ENCODE measurements around the gene VEZT.

DNA sequence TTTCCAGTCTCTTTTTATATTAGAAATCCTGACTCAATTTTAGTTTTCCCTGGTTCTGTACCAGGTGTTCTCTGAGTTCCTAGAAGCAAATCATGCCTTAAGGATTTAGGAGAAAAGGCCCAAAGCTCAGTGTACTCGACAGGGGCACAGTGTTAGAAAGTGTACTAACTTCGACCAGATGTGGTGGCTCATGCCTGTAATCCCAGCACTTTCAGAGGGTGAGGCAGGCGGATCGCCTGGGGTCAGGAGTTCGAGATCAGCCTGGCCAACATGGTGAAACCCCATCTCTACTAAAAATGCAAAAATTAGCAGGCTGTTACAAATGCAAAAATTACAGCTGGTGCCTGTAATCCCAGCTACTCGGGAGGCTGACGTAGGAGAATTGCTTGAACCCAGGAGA, 12.0 kb downstream of the VEZT start:
- TF ChIP-seq EP300 (IDR thresholded peaks at IDR 0.05), result no peak
- TF ChIP-seq, protein P1, sequence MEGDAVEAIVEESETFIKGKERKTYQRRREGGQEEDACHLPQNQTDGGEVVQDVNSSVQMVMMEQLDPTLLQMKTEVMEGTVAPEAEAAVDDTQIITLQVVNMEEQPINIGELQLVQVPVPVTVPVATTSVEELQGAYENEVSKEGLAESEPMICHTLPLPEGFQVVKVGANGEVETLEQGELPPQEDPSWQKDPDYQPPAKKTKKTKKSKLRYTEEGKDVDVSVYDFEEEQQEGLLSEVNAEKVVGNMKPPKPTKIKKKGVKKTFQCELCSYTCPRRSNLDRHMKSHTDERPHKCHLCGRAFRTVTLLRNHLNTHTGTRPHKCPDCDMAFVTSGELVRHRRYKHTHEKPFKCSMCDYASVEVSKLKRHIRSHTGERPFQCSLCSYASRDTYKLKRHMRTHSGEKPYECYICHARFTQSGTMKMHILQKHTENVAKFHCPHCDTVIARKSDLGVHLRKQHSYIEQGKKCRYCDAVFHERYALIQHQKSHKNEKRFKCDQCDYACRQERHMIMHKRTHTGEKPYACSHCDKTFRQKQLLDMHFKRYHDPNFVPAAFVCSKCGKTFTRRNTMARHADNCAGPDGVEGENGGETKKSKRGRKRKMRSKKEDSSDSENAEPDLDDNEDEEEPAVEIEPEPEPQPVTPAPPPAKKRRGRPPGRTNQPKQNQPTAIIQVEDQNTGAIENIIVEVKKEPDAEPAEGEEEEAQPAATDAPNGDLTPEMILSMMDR (IDR thresholded peaks at IDR 0.05), result no peak
- no peak for TF ChIP-seq POLR2A (IDR thresholded peaks at IDR 0.05)
- no peak for TF ChIP-seq POLR2AphosphoS5 (IDR thresholded peaks at IDR 0.05)

All from suprapubic skin (tissue), 4 donors.